Colon (tissue), 2 donors: Measurements from ENCODE around the gene TEX2.

ENCODE experiments used
- FAIRE-seq: peaks from 2 replicates; lab custom pipeline; 2012; peaks lifted over from hg19 to GRCh38; lab: Jason Lieb, UNC
- donor health status: control.
- donor health status: control.

The TEX2 gene

GRCh38 chr17:64158406-64158805 is 104.7 kb downstream of the TEX2 start:
- FAIRE-seq = no peak

GRCh38 chr17:64157669-64158180 is 105.3 kb downstream of the TEX2 start:
- no peak for FAIRE-seq

- FAIRE-seq = no peak
Observed at GRCh38 chr17:64156670-64157069, 106.4 kb downstream of the TEX2 start.

GRCh38 chr17:64155751-64156544 is 107.1 kb downstream of the TEX2 start:
- FAIRE-seq = no peak

GRCh38 chr17:64155129-64155528 is 107.9 kb downstream of the TEX2 start:
- no peak for FAIRE-seq

GRCh38 chr17:64154717-64155116 is 108.3 kb downstream of the TEX2 start:
- no peak for FAIRE-seq

GRCh38 chr17:64154313-64154695 is 108.8 kb downstream of the TEX2 start:
- no peak for FAIRE-seq

- no peak for FAIRE-seq
Observed at GRCh38 chr17:64153565-64154312, 109.3 kb downstream of the TEX2 start.

- no peak for FAIRE-seq
Observed at GRCh38 chr17:64152428-64153125, 110.5 kb downstream of the TEX2 start.

GRCh38 chr17:64151016-64151368 is 112.1 kb downstream of the TEX2 start:
- no peak for FAIRE-seq

- FAIRE-seq = no peak
Observed at GRCh38 chr17:64150237-64151015, 112.6 kb downstream of the TEX2 start.

GRCh38 chr17:64149196-64149595 is 113.9 kb downstream of the TEX2 start:
- FAIRE-seq = no peak

GRCh38 chr17:64148699-64149098 is 114.4 kb downstream of the TEX2 start:
- no peak for FAIRE-seq

GRCh38 chr17:64148017-64148631 is 114.9 kb downstream of the TEX2 start:
- no peak for FAIRE-seq

GRCh38 chr17:64147110-64148016 is 115.7 kb downstream of the TEX2 start:
- no peak for FAIRE-seq

- no peak for FAIRE-seq
Observed at GRCh38 chr17:64146418-64147109, 116.5 kb downstream of the TEX2 start.

- no peak for FAIRE-seq
Observed at GRCh38 chr17:64145751-64146417, 117.2 kb downstream of the TEX2 start.

GRCh38 chr17:64145375-64145750 is 117.7 kb downstream of the TEX2 start:
- no peak for FAIRE-seq

GRCh38 chr17:64139542-64139941 is 123.5 kb downstream of the TEX2 start:
- no peak for FAIRE-seq
